Stimulated activated CD4-positive, alpha-beta T cell treated with anti-CD3 and anti-CD28 coated beads, Interleukin-1b, Interleukin-23, amount 100 ng/mL, for 24 hours (primary cell): ENCODE results near the gene GOSR2.
"Not testable (repeated sequence)": the region's sequence is repeated elsewhere in the genome, so short reads cannot be mapped to it uniquely, and the experiment has no call there.

Experiments used
- DNase-seq, 4 experiments: peaks; one replicate each; pipeline ENCODE4 v3.0.0-alpha.2; 2020; ENCODE audit warnings: low read depth in 4 of 4, low spot score in 1 of 4

Gene GOSR2

DNA sequence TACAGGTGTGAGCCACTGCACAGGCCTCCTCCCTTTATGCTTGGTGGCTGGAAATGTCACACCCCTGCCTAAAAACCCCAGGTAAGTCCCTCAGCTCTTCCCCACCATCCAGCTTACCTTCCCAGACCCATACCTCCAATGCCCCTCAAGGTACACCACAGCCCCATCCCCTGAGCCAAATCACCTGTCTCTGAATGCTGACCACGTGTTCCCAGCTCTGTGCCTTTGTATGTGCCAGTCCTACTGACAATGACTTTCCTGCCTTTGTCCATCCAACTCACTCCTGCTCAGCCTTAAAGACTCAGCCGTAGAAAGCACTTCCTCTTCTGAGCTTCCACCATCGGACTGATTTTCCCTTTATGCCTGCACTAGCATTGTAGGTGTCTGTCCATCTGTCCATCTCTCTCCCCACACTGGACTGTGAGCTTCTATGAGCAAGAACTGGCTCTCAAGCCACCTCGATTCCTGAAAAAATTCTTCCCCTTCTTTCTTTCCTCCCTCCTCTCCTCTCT is 30.7 kb upstream of the GOSR2 start:
- DNase-seq: no peak

DNA sequence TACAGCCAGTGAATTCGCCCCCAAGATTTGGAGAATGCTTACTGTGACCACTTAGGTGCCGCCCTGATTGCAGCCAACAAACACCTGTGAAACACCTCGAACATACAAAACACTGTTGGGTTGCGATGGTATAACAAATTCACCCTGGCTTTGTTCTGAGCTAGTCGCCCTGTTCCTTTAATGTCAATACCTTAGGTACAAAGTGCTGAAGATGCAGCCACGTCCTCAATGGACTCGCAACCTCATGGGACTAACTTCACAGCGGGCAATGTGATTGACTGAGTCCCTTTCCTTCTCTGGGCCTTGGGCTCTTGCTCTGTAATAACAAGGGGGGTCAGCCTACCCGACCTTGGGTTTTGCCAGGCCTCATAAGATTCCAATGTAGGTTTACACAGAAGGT is 28.9 kb upstream of the GOSR2 start:
- no peak for DNase-seq

DNA sequence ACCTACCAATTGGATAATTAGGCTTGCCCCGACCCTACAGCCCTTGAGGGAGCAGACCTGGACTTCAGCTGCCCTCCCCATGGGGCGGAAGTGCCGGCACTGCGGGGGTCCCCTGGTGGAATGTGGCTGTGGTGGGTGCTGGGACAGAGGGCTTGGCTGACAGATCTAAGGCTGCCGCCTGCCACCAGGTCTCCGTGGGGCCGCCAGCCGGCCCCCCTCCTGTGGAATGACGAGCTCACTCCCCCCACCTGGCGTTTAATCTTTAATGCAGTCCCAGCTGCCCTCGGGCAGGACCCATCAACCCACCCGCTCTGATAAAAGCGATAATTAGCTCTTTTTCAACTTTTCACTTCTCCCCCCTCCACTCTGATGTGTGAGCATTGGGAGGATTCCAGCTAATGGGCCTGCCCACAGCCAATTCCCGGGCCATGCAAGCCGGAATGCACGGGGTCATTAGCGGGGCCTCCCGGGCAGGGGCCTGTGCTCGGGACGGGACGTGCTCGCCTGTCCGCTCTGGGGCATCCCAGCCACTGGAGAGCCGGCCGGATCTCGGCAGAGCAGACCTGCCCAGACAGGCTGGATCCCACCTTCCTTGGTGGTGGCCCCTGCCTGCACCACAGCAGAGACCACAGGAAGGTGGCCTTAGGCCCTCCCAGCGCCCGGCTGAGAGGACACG is 28.3 kb upstream of the GOSR2 start:
- DNase-seq: no peak

DNA sequence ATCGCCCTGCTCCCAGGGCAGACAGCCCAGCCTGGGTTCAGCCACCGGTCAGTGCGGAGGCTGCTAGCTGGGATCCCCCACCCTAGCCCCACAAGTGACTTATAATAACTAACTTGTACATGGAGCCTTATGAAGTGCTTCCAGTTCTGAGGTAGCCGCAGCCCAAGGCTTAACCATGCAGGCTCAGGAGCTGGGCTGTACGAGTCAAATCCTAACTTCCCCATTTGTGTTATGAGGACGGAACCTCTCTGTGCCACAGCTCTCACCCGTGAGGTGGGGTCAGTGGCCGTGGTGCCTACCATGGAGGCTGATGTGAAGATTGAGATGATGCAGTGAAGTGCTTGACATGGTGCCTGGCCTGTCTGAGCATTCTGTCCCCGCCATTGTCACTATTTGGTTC is 27.8 kb upstream of the GOSR2 start:
- DNase-seq: no peak

DNA sequence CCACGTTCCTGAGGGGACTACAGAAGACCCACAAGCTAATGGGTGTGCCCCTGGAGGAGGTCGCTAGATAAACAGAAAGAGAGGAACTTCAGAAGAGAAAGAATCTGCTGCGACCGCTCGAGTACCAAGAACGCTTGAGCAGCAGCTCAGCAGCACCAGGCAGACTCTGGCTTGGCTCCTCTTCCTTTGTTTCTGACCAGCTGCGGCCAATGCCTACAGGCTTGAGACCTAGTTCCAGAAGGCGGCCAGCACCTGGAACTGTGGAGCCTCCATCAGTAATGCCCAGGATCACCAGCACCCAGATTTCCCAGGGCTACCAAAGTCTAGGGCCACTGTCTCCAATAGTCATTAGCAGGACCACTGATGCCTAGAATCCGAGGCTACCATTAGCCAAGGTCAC is 26.0 kb upstream of the GOSR2 start:
- DNase-seq: no peak

DNA sequence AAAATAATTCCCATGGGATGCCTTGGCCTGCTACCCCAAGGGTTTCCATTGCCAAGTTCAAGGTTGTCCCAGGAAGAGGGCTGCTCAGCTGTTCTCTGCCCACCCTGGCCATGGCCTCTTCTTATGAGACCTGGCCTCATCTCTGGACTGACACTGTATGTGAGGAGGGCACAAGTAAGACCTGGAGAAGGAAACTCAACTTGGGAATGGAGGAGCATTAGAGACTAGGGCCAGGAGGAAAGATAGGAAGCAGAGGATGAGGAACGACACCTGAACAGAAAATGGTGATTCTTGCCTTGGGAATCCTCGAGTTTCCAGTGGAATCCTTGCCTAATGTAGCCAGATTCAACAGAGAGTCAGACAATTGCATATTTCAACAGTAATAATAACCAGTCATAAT is 24.6 kb upstream of the GOSR2 start:
- DNase-seq: no peak

DNA sequence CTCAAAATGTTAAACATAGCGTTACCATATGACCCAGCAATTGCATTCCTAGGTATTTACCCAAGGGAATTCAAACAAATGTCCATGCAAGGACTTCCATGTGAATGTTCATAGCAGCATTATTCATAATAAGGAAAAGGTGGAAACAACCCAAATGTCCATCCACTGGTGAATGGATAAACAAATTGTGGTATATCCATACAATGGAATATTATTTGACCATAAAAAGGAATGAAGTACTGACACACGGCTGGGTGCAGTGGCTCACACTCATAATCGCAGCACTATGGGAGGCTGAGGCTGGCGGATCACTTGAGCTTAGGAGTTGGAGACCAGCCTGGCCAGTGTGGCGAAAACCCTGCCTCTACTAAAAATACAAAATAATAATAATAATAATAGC is 24.1 kb upstream of the GOSR2 start:
- no peak for DNase-seq

DNA sequence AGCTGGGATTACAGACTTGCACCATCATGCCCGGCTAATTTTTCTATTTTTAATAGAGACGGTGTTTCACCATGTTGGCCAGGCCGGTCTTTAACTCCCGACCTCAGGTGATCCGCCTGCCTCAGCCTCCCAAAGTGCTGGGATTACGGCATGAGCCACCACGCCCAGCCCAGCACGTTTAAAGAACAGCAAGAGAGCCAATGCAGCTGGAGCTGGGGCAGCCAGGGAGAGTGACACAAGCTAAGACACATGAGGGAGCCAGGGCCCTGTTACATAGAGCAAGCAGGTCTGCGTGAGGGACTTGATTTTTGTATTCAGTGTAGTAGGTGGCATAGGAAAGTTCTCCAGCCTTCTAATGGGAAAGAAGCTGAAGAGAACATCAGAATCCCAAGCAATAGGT is 21.7 kb upstream of the GOSR2 start:
- no peak for DNase-seq

DNA sequence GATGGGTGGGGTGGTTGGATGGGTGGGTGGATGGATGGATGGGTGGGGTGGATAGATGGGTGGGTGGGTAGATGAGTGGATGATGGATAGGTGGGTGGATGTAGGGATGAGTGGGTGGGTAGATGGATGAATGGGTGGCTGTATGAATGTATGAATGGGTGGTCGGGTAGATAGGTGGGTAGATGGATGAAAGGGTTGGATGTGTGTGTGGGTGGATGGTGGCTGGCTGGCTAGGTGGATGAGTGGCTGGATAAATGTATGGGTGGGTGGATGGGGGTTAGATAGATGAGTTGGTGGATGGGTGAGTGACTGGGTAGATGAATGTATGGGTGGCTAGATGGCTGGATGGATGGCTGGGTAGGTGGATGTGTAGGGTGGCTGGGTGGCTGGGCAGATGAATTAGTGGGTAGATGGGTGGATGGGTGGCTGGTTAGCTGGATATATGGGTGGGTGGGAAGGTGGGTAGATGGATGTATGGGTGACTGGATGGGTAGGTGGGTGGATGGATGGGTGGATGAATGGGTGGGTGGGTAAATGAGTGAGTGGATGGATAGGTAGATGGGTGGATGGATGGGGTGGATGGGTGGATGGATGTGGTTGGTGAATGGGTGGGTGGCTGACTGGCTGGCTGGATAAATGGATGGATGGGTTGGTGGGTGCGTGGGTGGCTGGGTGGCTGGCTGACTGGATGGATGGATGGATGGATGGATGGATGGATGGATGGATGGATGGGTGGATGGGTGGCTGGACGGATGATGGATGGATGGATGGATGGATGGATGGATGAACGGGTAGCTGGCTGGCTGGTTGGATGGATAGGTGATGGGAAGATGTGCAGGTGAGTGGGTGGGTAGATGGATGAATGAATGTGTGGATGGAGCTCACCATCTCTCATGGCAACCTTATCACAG is 18.9 kb upstream of the GOSR2 start:
- no peak for DNase-seq

DNA sequence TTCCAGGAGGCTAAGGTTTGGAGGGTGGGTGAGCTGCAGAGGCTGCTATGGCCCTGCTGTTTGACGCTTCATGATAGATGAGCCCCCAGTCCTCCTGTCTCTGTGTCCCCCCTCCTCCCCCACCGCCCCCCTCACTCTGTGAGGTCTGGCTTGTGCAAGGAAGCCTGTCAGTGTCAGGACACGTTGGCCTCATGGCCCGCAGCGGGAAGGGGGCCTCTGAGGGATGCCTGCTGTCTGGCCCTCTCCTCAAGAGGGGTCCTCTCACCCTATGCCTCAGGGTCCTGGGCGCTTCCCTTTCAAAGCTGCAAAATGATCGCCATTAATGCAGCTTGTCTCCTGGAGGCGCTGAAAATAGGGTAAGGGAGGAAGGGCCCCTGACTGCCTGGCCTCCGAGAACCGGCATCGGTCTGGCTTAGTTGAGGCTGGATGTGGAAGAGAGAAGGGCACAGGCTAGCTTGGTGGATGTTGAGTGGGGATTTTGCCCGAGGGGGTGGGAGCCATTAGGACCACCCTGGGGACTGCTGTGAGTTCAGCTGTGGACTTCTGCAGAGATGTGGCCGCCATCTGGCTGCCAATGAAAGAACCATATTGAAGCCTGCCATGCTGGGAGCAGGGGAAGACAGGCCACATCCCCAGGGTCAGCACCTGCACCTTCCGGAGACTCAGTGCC is 14.8 kb upstream of the GOSR2 start:
- DNase-seq: no peak

DNA sequence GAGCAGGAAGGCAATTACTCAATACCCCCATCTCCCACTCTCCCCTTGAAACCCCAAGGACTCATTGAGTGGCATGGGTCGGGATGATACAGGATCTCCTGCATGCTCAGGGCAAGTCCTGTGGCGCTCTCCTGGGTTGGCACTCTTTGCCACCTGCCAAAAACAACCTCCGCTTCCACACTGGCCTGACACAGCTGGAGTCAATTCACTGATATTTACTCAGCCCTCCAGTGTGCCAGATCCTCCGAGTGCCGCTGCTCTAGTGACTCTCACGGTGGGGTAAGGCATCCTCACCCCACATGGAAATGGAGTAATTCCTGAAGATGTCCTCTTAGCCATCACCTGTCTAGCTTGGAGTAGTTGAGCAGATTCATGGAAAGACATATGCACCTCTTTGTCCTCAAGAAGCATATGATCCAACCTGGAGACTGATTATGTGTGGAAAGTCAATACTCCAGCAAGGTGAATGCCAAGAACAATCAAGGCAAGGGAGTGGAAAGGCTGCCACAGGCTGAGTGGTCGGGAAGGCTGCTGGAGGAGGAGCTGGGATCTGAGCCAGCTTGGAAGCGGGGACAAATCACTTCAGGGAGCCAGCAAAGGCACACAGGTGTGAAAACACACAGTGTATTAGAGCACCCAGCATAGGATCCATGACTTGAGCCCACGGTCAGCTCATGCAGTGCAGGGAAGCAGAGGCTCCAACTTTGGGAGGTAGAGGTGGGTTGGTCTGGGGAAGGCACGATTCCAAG is 12.6 kb upstream of the GOSR2 start:
- DNase-seq: no peak

DNA sequence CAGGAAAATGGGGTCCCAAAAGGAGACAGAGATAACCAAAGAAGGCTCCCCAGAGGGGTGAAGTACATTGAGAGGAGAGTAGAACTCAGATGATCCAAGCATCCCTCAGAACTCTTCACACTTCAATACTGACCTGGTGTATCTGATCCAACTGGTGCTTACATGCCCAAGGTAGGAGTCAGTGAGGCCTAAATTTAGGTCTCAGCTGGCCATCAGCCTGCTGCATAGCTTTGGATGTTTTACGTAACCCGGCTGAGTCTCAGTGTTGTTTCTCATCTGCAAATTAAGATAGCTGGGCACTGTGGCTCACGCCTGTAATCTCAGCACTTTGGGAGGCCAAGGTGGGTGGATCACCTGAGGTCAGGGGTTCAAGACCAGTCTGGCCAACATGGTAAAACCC is 11.6 kb upstream of the GOSR2 start:
- no peak for DNase-seq

DNA sequence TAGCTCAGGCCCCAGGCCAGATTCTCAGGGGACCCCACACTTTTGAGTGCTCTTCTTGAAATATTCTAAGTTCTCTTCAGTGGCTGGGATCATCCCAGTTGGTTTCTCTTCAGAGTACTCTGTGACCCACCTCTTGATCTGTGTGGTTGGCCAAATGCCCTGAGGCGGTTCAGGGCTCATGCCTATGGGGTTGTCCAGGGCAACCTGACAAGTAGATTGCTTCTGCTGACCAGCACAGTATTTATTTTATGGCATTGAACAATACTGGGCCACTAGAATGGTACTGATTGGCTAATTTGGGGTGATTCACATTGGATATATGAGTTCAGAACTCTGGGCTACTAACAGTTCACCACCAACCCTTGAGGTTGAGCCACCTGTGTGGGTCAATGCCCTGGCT is 7.4 kb upstream of the GOSR2 start:
- no peak for DNase-seq

DNA sequence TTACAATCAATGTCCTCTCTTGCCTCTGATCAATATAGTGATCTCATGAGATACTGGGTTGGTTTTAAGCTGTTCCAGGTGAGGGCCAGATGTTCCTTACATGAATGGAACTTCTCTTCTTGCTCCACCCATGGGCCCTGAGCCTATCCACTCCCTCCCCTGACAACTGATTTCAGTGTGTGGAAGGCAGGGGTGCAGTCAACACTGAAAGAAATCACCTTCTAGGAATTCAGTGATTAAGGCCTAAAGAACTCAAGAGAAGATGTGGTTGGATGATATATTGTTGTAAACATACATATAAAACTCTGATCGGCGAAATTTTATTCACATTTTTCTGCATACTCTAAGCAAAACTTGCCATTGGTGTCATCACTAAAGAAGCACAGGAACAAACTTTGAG is 6.7 kb upstream of the GOSR2 start:
- no peak for DNase-seq

DNA sequence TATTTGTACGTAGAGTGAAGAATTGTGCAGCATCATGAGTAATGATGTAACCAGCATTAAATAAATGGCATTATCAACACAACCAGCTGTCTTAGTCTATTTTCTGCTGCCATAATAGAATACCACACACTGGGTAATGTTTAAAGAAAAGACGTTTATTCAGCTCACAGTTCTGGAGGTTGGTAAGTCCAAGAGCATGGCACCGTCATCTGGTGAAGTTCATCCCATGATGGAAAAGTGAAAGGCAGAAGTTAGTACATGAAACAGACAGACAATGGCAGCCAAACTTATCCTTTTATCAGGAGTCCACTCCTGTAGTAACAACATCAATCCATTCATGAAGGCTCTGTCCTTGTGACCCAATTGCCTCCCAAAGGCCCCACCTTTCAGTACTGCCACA is 6.3 kb upstream of the GOSR2 start:
- no peak for DNase-seq

DNA sequence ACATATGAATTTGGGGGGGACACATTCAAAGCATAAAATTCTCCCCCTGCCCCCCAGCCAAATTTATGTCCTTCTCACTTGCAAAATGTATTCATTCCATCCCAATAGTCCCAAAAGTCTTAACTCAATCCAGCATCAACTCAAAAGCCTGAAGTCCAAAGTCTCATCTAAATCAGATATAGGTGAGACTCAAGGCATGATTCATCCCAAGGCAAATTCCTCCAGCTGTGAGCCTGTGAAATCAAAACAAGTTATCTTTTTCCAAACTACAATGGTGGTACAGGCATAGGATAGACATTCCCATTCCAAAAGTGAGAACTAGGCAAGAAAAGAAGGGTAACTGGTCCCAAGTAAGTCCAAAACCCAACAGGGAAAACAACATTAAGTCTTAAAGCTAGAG is 5.9 kb upstream of the GOSR2 start:
- no peak for DNase-seq

DNA sequence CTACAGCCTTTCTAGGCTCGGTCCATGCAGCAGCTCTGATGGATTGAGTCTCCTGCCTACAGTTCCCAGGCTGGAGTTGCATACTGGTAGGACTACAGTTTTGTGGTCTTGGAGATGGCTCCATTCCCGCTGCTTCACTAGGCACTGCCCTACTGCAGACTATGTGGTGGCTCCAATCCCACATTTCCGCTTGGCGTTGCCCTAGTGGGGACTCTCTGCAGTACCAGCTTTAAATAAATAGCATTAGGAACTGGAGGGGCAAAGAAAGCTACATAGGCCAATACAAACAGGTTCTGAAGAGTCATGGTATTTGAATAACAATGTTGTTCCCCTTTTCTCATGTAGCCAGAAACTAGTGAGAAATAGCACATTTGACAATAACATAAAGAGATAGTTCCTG is 5.4 kb upstream of the GOSR2 start:
- no peak for DNase-seq

DNA sequence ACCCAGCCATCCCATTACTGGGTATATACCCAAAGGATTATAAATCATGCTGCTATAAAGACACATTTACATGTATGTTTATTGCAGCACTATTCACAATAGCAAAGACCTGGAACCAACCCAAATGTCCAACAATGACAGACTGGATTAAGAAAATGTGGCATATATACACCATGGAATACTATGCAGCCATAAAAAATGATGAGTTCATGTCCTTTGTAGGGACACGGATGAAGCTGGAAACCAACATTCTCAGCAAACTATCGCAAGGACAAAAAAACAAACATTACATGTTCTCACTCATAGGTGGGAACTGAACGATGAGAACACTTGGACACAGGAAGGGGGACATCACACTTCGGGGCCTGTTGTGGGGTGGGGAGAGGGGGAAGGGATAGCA is 998 bp upstream of the GOSR2 start:
- not testable (repeated sequence) for DNase-seq

DNA sequence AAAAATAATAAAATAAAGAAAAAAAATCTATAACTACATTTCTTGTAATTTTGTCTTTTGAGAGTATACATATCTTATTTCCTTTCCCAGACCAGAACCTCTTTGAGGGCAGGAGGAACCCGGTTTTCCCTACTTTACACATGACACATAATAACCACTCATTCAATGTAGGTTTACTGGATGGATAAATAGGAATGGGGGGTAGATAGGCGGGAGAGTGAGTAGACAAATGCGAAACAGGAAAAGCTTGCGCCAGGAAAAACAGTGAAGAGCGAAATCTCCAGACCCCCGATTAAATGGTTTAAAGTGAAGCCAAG is 515 bp upstream of the GOSR2 start:
- no peak for DNase-seq

DNA sequence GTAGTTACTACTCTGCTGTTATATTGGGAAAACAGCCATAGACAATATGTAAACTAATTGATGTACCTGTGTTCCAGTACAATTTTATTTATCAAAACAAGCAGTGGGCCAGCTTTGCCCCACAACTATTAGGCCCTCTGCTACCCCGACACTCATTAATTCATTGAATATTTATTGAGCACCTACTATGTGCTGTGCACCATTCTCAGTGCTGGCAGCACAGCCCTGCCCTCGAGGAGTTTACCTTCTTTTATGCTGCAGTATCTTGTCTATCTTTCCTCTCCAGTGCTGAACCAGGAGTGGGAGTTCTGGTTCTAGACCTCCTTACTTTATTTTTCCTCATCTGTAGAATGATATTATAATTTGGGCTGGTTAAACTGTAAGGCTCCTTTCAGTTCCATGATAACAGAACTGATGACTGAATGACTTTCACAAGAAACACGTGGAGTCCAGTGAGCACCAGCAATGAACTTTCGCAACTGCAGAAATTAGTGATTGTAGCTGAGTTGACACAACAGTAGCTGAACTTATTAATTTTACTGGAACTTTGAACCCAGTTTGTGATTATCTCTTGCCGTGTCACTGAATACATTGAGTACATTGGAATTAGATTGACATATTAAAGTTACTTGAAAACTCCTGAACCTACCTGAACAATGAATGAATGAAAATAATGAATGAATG is 2.4 kb downstream of the GOSR2 start:
- no peak for DNase-seq
